Measurements from ENCODE around the gene TMEM11.

TMEM11 gene

GRCh38 chr17:21157586-21158370 is 56.2 kb downstream of the TMEM11 start:
- DNase-seq = no peak

DNA sequence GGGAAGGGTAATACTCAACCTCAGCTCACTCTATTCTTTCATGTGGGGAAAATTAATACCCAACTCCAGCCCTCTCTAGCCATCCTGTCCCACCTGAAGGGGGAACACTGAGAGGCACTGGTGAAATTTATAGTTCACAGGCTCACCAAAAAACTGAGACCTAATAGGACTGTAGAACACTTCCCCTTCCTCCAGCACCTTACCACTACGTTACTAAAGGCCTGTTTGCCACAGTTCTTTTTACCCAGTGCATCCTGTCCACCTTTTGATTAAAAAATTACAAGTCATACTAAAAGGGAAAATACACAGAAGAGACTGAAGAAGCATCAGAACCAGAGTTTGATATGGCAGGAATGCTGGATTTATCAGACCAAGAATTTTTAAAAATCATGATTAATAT is 61.2 kb downstream of the TMEM11 start:
- no peak for DNase-seq

DNA sequence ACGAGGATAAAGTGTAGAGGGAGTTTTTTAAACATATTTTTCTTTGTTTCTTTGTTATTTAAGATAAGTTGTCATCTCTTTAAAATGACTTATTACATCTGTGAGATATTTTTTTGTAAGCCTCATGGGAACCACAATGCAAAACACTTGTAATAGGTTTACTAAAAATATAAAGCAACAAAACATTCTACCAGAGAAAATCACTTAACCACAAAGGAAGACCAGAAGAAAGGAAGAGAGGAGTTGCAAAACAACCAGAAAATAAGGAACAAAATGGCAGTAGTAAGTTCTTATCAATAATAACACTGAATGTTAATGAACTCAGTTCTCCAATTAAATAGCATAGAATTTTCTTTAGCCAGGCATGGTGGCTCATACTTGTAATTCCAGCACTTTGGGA is 64.3 kb downstream of the TMEM11 start:
- DNase-seq = no peak

Measured in T-helper 2 cell (primary cell).